HG03175 (cell line): ENCODE data around the gene CACNA1C.
"Not testable (repeated sequence)": the region's sequence is repeated elsewhere in the genome, so short reads cannot be mapped to it uniquely, and the experiment has no call there.

Experiments used
- ATAC-seq: cut with Tn5 transposase; IDR thresholded peaks from one replicate; pipeline ENCODE4 v1.9.1; 2021; ENCODE audit warnings: mild to moderate bottlenecking, moderate library complexity; ENCODE audit not compliant: unreplicated experiment

Gene CACNA1C

DNA sequence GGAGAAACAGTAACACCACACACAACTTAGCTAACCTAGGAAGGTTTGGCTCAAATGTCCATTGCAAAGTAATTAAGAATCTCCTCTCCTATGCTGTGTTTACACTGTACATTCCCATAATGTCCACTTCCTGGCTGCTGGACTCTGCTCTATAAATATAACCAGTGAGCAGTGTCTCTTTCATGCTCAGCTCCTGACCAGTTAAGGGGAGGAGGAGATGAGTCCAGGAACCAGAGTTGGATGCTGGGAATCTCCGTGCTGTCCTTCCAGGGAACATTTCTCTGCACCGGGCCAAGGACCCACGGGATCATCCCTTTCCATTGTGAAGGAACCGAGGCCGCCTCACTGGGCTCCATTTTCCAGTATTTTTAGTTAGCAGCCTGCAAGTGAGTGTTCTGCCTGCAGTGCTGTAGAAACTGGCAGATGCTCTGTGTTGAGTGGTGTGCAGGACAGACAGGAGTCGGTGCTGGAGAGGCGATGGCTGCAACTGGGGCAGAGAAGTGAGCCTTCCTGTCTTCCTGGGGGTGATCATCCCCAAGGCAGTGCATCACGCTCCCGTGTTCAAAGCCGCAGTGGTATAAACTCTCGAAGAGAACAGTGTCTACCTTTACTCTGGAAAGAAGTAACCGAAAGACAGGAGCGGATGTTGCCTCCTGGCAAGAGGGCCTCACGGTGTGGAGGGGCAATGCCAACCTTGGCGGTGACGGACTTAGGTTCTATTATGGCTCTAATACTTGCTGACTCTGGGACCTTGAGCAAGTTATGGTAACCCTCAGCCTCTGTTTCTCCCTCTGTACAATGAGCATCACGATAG lies 195.5 kb downstream of the CACNA1C start:
- ATAC-seq = no peak

DNA sequence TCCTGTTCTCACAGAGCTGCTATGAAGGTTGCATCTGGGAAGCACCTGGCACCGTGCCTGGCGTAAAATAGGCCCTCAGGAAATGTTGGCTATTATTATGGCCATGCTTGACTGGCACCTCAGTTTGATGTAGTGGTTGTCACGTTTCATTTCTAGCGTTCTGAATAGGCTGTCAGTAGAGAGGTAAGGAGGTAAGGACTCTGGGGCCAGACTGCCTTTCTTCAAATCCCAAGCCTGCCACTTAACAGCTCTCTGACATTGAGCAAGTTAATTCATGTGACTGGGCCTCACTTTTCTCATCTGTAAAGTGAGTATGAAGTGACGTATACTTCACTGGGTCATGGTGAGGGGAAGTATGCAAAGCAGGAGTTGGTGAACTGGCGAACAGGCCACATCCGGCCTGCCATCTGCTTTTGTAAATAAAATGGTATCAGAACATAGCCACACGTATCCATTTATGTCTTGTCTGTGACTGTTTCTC lies 196.2 kb downstream of the CACNA1C start:
- peak; percentile 91 for ATAC-seq

DNA sequence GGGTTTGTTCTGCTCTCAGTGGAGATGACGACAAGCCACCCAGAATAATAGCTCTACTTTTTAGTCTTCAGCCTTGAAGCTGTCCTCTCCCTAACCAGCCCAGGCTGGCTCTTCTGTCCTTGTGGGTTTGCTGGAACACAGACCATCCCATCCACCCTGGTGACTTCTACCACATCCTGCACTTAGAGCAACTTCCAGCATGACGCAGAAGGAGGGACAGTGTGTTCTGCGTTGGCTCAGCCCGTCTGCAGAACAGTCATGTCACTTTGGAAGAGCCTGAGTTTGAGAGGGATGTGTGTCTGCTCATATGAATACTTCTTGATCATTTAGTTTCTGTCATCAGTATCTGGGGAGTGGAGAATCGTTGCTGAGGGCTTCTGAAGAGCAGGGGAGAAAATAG lies 198.0 kb downstream of the CACNA1C start:
- no peak for ATAC-seq

DNA sequence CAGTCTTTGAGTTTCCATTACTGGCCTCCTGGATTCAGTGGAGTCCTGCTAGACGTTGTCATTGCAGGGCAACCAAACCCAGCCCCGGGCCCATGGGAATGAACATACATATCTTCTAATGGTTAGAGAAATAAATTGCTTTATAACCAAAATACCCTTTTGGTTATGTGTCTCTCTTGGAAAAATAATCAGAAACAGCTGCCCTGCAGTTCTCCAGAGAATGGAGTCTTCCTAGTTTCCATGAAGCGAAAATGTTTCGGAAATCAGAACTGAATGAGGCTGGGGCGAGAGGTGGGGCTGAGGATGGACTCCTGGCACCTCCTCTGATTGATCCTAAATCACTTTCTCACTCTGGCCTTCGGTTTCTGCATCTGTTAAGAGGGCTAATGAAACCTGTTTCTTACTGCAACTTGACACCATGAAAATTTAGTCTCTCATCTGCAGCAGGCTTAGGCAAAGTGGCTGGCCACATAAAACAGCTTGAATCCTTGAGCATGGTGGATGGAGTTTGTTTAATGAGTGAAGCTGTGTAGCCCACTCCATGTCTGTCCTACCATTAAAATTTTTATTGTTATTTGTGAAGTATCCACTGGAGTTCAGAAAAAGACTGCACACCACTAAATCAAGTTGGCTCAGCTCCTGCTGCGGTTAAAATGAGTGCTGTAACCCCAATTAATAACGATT lies 198.9 kb downstream of the CACNA1C start:
- ATAC-seq = no peak

DNA sequence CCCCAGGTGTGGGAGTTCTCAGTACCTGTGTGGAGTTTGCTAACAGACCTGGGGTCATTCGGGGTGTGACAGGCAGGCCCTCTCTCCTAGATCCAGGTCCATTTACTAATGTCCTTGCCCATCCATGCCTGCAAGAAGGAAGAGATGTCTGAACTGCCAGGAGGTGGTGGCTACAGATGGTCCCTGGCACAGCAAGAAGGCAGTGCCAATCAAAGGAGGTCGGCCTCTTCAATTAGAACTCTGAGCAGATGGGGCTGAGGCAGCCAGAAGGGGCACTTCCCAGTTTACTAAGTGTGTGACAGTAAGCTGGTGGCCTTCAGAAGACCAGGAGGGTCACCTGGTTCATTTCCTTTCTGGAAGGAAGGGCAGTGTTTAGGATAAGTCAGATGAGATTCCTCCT lies 202.5 kb downstream of the CACNA1C start:
- ATAC-seq = no peak

DNA sequence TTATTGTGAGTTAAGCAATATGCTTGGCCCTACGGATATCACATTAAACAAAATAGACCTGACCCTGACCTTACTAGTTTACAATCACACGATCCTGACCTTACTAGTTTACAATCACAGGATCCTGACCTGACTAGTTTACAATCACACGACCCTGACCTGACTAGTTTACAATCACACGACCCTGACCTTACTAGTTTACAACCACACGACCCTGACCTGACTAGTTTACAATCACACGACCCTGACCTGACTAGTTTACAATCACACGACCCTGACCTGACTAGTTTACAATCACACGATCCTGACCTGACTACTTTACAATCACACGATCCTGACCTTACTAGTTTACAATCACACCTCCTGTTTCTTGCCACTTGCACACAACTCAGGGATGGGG lies 202.9 kb downstream of the CACNA1C start:
- not testable (repeated sequence) for ATAC-seq

DNA sequence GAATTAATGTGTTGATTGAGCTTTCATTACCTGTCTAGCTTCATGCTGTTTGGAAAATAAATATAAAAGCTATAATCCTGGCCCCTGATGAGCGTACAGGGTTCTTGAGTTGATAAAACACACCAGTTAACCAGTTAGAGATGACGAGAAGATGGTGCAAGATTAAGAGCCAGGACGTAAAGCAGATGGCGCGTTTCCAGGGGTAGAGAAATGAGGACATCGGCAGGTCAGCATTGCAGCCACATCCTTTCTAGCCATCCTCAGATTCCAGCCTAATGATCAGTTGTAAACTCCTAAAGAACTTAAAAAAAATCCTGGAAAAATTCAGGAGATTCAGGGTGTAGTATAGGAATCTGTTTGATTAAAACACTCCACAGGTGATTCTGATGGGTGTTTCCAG lies 203.7 kb downstream of the CACNA1C start:
- no peak for ATAC-seq

DNA sequence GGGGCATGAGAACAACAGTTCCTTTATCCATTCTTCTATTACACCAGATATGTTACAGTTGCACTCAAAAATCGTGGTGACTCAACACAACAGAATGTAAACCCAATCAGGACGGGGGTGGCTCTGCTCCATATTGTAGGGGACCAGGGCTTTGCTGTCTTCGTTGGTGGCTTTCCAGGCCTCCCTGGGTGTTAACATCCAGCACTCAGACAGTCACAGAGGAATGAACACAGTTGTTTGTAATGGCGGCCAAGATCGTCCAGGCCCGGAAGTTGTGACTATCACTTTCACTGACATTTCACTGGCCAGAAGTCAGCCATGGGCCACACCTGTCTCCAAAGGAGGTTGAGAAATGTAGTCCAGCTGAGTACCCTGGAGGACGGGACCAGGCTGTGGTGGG lies 204.1 kb downstream of the CACNA1C start:
- ATAC-seq = no peak

DNA sequence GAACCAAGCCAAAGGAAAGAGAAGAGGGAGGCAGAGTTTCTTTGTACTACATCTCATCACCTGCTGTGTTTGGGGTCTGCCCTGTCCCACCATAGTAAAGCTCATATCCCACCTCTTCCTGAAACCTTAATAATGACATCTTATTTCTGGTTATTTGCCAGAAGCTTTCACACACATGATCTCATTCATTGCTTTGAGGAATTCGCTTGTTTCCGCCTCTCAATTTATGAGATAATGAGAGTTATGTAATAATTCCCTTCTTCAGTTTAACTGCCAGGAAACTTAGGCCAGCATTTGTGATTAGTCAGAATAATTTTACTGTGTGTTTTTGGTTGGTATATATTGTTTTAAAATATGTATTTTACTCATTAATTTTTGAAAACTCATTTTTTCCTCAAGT lies 205.2 kb downstream of the CACNA1C start:
- ATAC-seq = no peak

DNA sequence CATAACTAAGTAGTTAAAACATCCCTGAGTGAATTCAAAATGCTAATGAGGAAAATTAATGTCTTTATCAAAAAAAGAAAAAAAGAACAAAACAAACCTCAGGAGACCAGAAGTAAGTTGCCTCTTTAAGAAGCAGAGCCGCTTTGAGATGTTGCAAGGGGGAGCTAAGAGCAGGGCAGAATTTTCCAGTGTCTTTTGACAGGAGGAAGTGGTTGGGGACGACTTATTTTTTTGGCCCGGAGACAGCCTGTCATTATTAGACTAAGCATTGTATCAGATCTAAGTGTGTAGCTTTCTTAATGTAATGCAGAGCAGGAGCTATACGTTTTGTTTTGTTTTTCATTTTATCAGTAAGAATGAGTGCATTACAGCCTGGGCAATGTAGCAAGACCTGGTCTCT lies 206.6 kb downstream of the CACNA1C start:
- ATAC-seq = no peak

DNA sequence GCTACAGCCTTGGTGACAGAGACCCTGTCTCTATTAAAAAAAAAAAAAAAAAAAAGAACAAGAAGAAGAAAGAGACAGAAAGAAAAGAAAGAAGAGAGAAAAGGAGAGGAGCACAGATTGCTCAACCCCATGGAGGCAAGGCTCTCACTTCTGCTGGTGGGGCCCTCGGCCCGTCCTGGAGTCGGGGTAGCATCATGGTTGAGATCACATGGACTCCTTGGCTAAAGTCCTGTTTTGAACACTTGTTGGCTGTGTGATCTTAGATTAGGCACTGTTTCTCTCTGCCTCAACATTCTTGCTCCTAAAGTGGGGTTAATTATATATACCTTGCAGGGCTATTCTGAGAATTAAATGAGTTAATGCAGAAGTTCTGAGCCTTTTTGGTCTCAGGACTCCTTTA lies 207.7 kb downstream of the CACNA1C start:
- no peak for ATAC-seq

DNA sequence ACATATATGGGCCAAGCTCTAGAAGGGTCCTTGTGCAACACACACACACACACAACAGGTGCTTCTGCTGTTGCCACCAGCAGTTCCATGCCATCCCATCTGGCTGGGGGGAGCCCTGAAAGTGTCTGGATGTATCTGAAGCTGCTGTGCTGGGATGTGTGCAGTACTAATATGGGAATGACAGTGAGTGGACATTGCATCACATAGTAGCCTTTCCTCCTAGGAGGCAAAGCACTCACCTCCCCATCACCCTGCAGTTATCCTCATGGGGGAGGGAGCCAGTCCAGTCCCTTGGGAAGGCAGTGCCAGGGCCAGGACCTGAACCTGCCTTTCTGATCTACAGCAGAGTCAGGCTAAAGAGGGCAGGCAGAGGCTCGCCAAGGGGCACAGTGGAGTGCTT lies 208.9 kb downstream of the CACNA1C start:
- ATAC-seq = no peak

DNA sequence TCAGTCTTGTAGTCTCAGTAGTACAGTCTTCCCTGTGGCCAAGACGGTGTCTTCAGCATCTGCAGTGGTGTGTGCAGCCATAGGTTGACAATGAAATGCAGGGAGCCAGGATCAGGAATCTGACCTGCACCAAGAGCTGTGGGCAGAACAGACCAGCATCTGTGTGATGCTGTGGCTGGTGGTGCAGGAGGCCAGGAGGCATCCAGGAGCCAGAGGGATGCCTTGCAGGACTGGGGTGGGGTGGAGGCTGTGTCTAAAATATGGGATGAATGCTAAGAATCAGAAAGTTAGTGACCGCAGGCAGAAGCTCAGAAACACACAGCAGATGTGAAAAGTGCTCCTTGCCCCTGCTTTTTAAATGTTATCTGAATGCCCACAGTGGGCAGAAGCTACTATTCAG lies 209.7 kb downstream of the CACNA1C start:
- no peak for ATAC-seq

DNA sequence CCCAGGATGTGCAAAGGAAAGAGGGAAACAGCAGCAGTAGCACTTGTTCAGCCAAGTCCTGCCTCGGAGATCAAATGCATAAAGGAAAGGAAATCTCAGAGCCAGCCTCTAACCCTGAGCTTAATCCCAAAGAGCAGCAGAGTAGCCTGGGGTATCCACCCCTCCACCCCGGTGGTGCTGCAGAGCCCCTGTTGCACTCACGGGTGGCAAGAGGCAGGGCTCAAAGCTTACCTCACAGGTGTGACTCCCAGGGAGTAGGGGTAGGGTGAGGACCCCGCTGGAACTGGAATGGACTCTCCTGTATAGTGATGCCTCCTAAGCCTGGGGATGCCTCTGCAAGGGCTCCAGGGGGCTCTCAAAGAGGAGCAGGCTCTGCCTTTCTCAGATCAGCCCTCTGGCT lies 211.1 kb downstream of the CACNA1C start:
- ATAC-seq = no peak

DNA sequence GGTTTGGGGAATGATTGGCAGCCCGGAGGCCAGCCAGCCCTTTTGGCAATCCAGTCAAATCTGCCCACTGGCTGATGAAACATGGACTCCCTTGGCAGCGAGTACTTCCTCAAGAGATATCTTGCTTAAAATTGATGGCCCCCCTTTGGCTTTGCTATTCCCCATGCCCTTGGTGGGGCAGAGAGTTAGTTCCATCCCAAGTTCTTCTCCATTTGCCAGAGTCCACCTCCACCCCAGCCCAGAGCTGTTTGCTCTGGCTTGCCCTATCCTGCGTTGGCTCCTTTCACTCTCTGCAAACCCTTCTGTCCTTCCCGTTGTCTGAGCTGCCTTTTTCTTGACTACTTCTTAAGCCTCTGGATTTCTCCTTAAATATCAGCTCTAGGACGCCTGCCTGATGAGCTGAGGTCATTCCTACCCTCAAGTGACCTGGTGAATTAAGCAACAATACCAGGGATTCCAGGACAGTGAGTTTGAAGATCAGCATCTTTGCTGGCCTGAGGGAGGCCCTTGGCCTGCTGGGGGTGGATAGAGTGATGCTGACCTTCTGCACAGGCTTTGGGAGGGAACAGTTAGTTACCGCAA lies 212.0 kb downstream of the CACNA1C start:
- no peak for ATAC-seq

DNA sequence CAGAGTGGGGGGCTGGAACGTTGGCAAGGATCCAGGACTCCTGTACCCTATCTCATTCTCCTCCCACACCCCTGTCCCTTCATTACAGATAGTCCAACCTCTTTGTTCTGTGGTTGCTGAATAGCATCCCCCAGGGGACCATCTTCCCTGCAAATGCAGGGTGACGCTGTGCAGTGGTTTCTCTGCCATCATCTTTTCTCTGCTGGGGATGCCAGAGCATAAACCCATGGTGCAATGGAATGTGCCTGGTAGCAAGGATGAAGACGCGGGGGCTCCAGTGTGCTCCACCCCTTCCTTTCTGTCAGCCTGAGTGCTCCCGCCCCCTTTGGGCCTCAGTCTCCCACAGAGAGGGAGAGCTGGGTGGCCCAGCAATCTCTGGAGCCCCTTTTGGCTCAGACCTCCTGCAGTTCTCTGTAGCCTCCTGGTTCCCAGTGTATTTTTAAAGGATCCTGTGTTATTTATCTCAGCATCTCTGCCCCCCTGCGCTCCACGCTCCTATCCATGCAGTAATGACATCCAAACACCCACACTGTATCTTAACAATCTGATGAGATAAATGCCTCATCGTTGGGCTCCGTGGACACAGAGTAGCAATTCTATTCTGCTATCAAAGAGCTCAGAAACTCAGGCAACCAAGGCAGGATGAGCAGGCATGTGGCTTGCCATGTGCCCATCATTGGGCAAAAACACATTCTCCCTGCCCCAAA lies 212.8 kb downstream of the CACNA1C start:
- no peak for ATAC-seq

DNA sequence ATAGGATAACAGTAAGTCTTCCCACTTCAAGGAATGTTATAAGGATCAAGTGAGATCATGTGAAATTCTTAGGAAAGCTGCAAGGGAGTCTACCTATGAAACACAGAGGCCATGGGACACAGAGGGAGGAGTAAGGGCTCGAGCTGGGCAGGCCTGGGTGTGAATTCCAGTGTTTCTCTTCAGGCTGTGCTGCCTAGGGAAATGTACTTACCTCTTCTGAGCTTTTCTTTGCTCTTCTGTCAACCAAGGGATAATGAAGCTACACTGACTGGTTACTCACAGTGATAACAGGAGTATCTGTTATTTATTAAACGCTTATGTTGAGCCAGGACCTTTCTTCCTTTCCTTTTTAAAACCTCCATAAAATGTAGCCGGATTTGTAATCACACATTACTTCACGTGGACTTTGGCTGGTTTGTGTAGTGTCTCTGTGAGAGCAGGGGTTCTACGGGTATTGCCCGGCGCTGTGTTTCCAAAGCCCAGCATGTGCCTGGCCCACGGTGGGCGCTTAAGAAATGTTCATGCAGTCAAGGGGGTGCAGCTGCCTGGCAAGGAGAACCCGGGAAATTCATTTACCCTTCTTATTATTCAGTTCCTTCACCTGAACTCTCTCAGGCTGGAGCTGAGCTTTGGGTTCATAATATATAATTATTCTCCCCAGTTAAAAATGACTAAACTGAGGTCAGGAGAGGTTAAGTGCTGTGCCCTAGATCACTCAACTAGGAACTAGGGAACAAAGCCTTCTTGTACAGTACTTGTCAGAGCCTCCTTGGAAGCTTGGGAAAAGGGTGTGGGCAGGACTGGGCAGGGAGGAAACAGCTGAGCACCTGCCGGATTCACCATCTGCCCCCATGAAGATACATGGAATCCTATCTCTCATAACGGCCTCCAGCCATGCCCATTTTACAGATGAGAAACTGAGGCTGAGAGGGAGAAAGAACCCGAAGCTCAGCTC lies 214.2 kb downstream of the CACNA1C start:
- no peak for ATAC-seq

DNA sequence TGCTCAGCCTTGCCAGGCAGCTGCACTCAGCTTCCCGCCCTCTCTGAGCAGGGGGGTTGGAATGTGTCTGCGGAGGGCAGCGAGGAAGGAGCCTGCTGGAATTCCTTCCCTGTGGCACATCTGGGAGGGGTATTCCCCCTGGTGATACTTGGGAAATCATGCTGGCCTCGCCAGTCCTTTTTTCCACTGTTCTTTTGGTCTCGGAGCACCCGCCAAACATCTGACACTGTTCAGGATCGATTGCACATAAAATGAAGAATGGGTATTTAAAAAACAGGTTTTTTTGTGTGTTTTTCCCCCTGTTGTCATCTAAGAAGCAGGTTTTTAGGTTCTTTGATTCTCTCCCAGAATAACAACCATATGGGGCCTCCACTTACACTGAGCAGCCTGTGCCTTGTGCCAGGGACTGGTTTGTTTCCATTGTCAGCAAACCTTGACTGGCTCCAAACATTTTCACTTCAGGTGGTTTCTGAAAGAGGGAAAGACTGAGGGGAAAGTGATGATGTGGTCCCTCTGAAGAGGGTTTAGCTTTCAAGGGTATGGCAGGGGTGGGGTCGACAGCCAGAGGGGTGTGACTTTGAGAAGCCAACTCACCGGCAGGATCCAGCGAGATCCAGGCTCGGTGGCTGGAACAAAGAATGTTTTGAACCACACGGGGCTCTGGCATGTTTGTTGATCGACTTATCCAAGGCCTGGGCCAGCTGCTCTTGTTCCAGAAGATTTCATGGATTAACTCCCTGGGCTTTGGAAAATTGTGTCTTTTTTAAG lies 215.1 kb downstream of the CACNA1C start:
- no peak for ATAC-seq

DNA sequence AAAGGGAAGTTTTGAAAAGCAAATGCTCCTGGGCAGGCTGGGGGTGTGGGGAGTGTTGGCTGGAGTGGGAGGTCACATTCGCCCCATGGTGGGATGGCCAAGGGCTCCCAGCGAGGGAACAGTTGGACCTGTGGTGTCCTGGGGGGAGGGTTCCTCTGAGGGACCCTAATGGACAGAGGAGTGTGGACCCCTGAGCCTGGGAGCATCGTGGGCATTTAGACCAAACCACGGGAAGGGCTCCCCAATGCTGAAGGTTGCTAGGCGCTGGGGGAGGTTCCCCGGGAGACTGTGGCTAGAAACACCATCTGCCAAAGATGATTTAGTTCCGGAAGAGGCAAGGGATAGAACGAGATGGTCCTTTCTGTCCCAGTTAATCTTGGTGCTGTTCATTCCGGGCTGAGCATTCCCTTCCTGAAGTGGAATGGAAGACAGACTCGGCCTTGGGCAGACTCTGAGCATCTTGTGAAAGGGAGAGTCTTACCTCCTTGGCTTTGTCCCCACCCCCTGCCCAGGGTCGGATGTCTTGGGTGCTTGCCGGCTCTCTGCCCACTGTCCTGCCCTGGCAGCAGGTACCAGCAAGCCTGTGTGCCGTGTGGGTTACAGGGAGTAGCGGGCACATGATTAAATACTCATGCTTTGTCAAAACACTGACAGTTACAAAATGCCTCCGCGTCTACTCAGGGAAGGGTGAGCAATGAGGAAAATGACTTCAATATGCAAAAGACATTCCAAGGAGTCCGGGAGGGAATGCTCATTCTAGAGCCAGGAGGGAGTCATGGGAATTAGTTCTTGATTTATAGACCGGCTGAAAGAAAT lies 215.9 kb downstream of the CACNA1C start:
- no peak for ATAC-seq
